ENCODE results near the gene PIMREG.

Gene PIMREG, protein sequence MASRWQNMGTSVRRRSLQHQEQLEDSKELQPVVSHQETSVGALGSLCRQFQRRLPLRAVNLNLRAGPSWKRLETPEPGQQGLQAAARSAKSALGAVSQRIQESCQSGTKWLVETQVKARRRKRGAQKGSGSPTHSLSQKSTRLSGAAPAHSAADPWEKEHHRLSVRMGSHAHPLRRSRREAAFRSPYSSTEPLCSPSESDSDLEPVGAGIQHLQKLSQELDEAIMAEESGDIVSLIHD

DNA sequence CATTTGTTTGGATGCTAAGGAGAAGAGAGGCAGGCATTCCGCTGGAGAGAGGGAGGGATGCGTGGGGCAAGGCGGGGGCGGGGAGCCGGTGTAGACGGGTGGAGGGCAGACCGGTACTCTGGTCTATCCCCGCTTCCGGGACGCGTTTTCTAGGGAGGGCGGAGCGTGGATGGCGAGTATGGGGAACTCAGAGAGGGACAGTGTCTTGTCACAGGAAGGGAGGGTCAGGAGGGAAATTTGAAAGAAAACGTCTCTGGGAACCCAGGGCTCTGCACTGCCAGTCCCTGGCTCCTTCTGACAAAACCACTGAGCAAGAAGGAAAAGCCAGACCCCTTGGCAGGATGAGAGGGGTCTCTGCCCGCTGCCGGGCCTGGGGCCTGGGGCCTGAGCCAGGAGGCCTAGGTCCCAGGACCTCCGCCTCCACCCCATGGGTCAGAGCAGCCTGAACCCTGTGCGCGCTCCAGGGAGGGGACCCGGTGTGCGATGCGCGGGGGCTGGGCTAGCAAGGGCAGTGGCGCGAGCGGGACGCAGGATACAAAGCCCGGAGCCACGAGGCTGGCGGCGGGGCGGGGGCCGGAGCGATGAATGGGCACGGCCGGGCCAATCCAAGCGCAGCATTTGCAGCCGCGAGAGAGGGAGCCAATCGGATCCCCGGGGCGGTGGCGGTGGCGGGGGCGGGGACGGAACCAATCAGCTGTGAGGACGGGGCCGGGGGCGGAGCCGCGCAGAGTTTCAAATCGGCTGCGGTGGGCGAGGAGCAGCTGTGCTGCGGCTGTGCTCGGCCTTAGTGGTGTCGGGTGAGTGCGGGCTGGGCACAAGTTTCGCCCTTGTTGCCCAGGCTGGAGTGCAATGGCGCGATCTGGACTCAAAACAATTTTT, at the start of gene PIMREG:
Gene PIMREG (plus strand): TSS at position 764 of the 879 bp plus-strand sequence. CDS start 656 bp downstream, outside the sequence.
- peak; percentile 90 for DNase-seq

DNA sequence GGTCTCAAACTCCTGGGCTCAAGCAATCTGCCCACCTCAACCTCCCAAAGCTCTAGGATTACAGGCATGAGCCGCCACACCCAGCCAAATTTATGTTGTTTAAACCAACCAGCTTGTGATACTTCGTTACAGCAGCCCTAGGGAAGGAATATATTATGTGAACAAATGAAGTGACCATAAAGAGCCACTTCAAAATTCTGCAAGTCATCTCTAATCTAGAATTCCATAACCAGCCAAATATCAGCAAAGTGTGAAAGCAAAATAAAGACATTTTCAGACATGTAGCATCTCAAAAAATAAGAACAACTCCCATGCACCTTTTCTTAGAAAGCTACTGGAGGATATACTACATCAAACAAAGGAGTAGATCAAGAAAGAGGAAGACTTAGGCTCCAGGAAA, 45.3 kb upstream of the PIMREG start:
- DNase-seq = no peak

DNA sequence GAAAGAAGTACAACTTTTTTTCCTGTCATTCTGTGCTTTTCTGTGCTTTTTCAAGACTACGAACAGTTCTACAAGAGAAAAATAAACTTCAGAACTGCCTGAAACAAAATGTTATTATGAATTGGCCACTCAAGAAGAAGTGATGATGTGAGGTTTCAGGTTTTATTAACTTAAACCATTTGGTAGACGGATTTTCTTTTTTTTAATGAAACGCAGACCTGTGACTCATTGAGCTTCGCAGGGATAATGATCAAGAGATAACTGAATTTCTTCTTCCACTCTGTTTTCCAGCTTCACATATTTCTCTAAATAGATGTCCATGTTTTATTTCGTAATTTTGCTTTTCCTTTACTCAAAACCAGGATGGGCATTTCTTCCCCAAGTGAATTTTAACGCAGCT, 42.0 kb upstream of the PIMREG start:
- no peak for DNase-seq

DNA sequence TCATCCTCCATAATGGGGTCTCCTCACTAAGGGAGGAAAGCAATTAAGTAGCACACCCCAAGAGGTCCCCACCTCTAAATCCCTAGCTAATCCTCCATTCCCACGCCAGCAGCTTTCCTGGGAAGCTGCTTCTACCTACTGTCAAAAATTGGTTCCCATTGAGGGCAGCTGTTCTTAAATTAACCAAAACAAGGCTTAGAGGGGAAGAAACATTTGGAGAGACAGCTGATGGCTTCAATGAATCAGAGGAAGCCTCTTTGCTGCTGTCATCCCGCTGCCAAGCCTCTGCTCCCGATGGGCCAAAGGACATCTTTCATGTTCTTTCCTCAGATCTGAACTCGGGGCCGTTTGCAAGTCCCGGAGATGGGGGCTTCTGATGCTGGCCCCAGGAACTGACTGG, 36.0 kb upstream of the PIMREG start:
- DNase-seq = no peak

DNA sequence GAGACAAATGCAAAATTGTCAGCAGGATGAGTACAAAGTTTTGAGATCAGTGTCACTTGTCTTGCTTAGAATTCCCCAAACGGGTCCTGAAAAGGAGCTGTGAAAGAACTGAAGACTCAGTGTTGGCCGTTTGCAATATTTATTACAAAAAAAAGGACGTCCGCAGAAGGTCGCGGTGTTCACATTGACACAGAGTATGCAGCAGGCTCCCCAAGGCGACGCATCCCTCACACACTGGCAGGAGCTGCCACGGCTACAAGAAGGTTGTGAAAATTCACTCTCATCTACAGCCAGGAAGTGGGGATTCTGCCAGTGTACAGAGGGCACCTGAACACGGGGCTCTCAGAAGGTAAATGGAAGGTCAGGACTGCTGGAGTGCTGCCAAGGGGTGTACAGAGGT, 35.5 kb upstream of the PIMREG start:
- no peak for DNase-seq

DNA sequence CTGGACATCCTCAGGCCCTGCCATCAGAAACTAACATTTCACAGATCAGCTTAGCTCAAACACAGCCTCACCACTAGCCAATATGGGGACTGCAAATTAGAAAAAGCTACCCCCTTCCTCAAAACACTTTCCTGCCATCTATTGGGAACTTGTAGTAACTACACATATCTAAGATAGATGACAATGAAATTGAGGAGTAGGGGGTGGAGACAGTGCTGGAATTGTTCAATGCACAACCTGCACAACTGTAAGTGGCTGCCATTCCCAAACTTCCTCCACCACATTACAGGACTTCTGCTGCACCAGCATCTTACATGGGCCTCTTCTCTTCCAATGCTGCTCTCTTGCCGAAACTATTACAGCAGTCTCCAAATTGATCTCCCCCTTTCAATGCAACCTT, 31.2 kb upstream of the PIMREG start:
- peak; percentile 46 for DNase-seq

DNA sequence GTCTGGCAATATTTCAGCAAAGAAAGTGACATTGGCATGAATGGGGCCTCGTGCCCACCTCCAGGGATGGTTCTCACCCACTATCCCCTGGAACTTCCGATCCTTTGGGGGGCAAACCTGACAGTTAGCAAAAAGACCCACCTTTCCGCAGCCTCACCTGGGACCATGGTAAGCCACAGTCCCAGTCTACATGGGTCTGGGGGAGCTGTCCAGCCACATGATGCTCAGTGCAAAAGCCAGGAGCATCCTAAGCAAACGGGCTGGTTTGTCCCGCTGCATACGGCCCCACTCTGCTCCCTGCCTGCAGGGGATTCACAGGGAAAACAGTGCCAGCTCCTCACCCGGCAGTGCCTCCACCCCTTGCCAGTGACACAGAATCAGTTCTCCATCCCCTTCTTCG, 28.6 kb upstream of the PIMREG start:
- DNase-seq = no peak

DNA sequence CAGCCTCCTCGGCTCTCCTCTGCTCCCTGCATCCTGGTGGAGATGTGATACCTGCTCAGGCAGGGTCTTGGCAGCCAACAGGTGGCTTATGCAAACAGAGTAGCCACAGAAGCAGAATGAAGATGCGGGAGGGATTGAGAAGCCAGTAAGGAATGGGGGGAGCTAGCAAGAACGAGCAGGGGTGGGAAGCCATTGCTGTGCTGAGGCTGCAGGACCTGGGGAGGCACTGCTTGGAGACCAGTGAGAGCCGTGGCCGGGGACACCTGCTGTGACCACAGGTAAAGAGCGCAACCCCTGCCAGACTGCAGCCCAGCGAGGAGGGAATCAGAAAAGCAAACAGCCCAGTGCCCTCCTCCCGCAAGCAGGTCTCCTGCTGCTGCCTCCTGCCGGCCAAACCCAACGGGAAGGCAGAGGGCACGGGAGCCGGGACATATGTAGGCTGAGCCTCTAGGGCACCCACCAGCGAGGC, 24.0 kb upstream of the PIMREG start:
- DNase-seq = no peak

DNA sequence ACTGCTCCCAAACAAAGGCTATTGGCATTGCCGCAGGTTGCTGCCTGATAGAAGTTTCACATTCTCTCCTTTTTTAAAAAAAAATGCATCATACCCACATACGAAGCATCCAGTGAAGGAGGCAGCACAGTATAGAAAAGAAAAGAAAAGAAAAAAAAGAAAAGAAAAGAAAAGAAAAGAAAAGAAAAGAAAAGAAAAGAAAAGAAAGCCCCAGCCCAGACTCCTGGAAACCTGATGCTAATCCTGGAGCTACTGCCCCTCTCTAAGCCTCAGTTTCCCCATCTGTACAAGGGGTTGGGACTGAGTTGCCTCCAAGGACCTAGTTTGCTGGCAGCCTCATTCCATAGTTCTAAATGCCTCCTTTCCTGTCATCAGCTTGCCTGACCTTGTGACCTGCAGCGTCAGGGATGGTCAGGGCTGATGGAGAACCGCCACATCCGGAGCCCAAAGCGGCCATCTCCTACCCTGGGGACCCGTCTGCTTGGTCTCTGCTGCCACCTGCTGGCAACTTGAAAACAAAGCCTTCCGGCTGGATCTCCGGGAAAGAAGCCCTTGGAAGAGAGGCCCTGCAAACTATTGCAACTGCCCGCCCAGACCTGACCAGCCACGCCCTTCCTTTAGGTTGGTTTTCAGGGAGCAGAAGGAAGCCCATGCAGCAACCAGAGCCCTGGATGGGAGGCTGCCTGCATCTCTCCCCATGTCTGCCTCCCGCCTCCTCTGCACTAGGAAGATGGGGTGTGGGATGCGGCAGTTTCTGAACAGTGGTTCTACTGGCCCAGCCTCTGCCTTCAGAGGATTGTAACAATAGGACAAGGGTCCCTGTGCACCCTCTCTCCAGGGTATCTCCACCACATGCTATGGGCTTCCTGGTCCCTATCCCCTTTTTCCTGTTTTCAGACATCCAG, 22.3 kb upstream of the PIMREG start:
- DNase-seq = no peak

DNA sequence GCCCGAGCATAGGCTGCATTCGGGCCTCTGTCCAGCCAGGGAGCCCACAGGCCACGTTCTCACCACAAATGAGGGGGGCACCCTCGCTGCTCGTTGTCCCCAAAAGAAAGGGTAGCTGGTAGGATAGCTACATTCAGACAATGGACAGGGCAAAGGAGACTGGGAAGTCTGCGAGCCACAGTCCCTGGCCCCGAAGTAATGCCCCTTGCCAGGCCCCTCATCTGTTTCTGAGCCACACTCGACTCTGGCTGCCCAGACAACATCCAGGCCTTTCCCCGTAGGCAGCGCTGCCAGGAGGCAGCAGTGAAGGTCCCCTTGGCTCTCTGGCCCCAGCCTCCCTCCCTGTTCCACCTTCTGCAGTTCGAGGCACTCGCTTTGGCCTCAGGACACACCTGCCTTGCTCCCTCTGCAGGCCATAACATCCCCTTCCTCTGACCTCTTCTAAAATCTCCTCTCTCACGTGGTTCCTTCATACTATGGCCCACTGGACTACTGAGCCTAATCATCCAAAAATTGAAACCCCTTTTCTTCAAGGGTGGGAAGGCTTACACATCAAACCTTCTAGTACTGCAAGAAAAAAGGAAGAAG, 21.5 kb upstream of the PIMREG start:
- no peak for DNase-seq

DNA sequence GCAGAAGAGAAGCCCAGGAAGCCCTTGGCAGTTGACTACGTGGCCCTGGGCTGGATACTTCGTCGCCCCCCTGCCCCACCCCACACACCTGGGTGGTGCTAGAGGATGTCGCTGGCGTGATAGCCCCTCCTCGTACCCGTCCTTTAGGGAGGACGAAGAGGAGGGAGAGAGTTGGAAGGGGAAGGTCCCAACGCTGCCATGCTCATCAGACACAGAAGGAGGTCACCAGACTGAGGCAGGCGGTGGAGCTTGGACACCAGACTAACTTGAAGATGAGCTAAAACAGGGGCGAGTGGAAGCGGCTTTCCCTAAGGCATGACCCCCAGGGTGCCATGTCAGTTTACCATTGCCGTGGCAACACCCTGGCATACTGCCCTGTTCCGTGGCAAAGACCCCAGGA, 20.3 kb upstream of the PIMREG start:
- no peak for DNase-seq

DNA sequence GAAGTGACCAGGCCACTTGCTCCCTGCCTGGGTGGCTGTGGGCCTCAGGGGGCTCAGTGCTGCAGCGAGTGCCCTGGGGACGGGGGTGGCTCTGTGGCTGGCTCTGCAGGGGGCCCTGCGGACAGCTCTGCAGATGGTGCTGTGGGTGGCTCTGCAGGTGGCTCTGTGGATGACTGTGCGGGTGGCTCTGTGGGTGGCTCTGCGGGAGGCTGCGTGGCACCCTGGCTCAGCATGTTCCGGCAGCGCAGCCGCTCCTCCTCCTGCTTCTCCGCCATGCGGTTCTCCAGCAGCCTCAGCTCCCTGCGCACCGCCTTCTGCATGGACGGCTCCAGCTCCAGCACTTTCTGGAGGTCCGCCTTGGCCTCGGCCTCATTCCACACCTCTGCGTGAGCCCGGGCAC, 18.8 kb upstream of the PIMREG start:
- no peak for DNase-seq

DNA sequence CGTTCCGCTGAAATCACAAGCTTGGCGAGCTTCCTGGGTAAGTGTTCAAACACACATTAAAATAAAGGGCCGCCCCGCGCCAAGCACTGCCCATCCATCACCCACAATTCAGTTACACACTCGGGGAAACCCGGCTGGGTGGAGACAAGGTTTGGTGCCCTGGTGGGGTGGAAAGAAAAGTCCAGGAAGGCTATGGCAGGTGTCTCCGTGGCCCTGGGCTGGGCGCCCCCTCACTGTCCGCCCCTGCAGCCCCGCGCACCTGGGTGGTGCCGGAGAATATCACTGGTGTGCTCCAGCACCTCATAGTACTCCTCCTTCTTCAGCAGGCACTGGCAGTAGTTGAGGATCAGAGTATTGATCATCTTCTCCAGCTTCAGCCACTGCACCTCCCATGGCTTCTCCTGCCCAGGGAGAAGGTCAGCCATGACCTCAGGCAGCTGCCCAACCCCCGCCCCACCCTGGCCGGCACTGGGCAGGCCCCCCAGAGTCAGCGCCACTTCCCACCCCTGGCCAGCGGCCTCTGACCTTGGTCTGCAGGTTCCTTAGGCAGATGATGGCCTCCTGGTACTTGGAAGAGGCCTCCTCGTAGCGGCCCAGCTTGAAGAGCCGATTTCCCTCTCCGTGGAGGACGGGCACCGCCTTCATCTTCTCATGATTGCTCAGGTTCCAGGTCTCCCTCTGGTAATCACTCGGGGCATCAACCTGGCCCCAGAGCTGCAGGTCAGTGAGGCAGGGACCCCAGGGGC, 17.7 kb upstream of the PIMREG start:
- DNase-seq = no peak

DNA sequence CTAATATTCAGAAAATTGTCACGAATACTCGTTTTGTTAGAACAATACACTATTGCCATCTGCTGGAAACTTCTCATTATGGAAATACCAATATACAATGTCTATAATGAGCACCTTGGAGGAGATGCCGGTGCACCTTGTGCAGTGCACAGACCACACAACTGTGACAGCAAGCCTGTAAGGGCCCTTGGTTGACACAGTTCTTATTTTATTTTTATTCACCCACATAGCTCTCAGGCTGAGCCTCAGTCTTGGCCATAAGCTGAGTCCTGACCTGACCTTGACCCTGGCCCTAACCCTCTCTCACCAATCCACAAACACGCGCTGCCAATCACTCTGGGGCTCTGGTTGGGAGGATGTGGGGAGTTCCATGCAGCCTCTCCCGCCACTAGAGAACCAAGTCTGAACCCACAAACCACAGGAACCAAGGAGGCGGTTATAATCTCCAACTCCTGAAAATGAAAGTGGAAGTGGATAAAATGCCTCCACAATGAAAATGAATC, 16.9 kb upstream of the PIMREG start:
- no peak for DNase-seq

DNA sequence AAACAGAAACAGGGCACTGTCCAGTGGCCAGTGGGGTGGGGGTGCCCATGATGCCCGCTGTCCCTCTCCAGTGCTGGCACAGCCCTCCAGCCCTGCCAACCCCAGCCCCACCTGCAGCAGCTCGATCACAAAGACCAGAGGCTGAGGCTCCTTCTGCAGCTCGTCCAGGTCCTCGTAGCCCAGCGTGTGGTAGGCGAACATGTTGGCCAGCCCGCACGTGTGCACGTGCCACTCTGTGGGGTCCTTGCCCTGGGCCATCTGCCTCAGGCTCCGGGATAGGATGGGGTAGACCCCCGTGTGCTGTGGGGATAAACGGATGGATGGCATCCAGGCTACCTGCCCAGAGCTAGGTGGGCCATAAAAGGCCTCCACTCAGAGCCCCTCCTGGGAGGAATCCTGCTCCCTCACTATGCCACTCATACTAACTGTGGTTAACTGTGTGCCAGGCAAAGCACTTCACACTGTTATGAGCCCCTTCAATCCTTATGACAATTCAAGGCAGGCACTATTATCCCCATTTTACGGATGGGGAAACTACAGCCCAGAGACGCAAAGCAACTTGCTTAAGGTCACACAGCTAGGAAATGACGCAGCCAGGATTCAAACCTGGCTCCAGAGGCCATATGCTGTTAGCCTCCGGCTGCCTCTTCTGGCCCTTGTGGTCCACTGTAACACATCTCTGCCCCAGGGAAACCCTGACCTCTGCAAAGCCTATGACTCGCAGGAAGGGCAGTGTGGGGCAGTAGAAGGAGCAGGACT, 15.9 kb upstream of the PIMREG start:
- DNase-seq = no peak

DNA sequence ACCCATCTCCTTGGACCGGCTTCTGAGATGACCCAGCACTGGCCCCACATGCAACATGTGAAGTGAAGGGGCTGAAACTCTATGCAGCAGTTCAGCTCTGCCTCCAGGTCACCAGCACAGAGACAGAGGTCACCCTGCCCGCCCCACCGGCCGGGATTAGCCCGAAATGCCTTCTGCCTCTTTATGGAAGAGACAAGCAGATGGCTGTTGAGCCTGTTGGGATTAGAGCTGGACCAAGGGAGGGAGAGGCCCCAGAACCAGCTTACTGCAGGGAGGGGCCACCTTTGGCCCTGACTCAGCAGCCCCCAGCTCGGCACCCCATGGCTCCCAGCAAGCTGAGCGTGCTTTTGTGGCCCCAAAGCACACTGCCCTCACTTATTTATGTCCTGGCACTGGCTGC, 15.0 kb upstream of the PIMREG start:
- no peak for DNase-seq

DNA sequence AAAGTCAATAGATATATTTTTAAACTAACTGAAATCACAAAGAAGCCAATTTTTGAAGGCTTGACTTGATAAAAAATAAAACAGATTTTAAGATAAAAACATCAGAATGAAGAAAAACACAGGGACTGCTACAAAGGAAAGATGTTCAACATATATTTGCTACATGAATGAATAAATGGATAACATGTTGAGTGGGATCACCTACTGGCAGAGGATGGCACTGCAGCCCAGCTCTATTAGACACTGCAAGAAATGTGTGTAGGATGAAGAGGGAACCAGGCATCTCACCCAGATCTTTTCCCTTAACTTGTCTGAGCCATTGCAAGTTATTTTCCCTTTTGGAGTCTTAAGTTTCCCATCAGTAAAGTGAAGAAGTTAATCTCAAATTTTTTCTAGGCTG, 13.5 kb upstream of the PIMREG start:
- DNase-seq = no peak

DNA sequence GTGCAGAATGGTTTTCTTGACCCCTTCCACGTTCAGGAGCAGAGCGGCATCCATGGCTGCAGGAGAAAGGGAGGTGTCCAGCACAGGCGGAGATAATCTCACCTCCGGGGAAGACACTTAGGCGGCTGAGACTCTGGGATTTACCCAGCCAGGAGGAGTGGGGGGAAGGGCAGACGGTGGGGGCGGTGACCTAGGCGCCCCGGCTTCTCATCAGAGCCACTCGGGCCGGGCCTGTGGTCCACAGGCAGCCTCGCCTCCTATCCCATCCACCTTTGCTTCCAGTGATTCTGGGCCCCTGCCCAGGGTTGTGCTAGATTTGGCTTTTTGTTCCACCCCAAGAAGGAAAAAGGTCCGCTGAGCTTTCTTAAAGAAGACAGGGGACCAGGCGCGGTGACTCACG, 9.2 kb upstream of the PIMREG start, which contains the start of gene AIPL1:
Gene AIPL1 (minus strand): TSS at position 71 of the 400 bp plus-strand sequence. CDS start 17 bp downstream, at position 54.
- no peak for DNase-seq

DNA sequence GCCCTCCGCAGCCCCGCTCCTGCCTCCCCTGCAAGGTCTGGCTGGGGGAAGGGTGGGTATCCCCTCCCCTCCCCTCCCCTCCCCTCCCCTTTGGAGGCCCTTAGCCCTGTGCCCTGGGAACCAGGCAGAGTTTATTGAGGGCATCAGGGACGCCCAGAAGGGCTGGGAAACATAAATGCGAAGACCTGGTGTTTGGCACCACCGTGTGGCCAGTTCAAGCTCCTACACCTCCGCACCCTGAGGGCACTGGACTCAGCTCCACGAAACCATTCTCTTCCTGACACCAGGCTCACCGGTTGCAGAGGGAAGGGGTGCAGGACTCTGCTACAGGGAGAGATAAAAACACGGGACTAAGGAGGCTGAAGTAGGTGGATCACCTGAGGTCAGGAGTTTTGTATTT, 8.3 kb upstream of the PIMREG start:
- peak; percentile 28 for DNase-seq

DNA sequence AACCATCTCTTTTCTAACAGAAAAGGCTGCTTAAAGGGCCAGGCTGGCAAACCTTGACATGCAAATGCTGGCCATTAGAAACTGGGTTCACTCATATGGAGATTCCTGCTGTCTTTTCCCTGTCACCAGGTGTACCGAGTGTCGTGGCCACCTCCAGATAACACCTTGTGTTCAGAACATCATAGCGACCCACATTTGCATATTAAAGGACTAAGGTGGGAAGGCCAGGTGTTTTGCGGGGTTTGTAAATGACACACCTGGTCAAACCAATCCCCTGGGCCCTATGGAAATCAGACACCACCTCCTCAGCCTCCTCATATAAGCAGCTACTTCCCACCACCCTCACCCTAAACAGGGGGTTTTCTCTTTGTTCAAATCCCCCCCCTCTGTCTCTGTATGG, 6.8 kb upstream of the PIMREG start:
- no peak for DNase-seq

DNA sequence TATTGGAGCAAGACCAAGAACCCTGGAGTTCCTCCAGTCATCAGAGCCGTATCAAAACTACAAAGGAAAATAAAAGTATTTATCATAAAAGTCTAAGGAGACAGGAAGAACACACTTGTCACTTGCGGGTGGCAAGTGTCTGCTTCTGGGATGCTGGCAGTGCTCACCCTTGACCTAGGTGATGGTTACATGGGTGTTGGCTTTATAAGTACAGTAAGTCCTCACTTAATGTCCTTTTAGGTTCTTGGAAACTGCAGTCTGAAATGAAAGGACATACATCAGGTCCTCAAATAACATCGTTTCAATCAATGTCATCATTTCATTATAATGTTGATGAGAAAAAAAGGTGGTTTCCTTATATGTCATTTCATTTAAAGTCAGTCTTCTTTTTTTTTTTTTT, 6.3 kb upstream of the PIMREG start:
- DNase-seq = no peak
